HEK293T (cell line): ENCODE measurements around the gene RBM23.

Experiments used
- CTCF ChIA-PET: fragments of 350-600 bp; formaldehyde crosslinking; extraction: SDS; loops from one replicate; lab custom pipeline; 2021; ENCODE audit warnings: antibody characterized with exemption, inconsistent platforms; lab: Yijun Ruan, JAX
- POLR2A ChIA-PET: fragments of 350-600 bp; formaldehyde crosslinking; extraction: SDS; loops from one replicate; lab custom pipeline; 2020; ENCODE audit warnings: antibody characterized with exemption, inconsistent platforms; lab: Yijun Ruan, JAX
- DNase-seq: peaks from one replicate; pipeline ENCODE4 v3.0.0; 2012; ENCODE audit warnings: mixed read lengths; ENCODE audit errors: extremely low spot score
- ARNT ChIP-seq: fragments of 450-650 bp; IDR thresholded peaks from 2 replicates; pipeline ENCODE4 v1.6.1; 2017; ENCODE audit warnings: mild to moderate bottlenecking
- BHLHE40 ChIP-seq: fragments of 450-650 bp; IDR thresholded peaks from 2 replicates; pipeline ENCODE4 v1.6.1; 2016; ENCODE audit warnings: mild to moderate bottlenecking, moderate library complexity, borderline replicate concordance
- CTBP1 ChIP-seq: fragments of 450-650 bp; IDR thresholded peaks from 2 replicates; pipeline ENCODE4 v1.6.1; 2016; ENCODE audit warnings: borderline replicate concordance
- ELF4 ChIP-seq: fragments of 450-650 bp; IDR thresholded peaks from 2 replicates; pipeline ENCODE4 v1.6.1; 2017; ENCODE audit warnings: antibody characterized with exemption
- FOXA1 ChIP-seq: fragments of 450-650 bp; IDR thresholded peaks from 2 replicates; pipeline ENCODE4 v1.6.1; 2016; ENCODE audit warnings: mild to moderate bottlenecking
- FOXK2 ChIP-seq: fragments of 450-650 bp; IDR thresholded peaks from 2 replicates; pipeline ENCODE4 v1.6.1; 2016; ENCODE audit warnings: mild to moderate bottlenecking
- FOXM1 ChIP-seq: fragments of 450-650 bp; IDR thresholded peaks from 2 replicates; pipeline ENCODE4 v1.6.1; 2017; ENCODE audit warnings: mild to moderate bottlenecking, borderline replicate concordance
- HDGF ChIP-seq: fragments of 450-650 bp; IDR thresholded peaks from 2 replicates; pipeline ENCODE4 v1.6.1; 2017; ENCODE audit warnings: antibody characterized with exemption, borderline replicate concordance
- L3MBTL2 ChIP-seq: fragments of 450-650 bp; conservative IDR thresholded peaks from 2 replicates; pipeline ENCODE4 v1.6.1; 2016; ENCODE audit warnings: mild to moderate bottlenecking
- LEF1 ChIP-seq: fragments of 450-650 bp; IDR thresholded peaks from 2 replicates; pipeline ENCODE4 v1.6.1; 2017; ENCODE audit warnings: mild to moderate bottlenecking, borderline replicate concordance
- NFRKB ChIP-seq: fragments of 450-650 bp; IDR thresholded peaks from 2 replicates; pipeline ENCODE4 v1.6.1; 2016; ENCODE audit warnings: mild to moderate bottlenecking, moderate library complexity
- PKNOX1 ChIP-seq: fragments of 450-650 bp; IDR thresholded peaks from 2 replicates; pipeline ENCODE4 v1.6.1; 2016
- SP1 ChIP-seq: fragments of 450-650 bp; IDR thresholded peaks from 2 replicates; pipeline ENCODE4 v1.6.1; 2017
- SUZ12 ChIP-seq: fragments of 450-650 bp; IDR thresholded peaks from 2 replicates; pipeline ENCODE4 v1.6.1; 2016; ENCODE audit warnings: mild to moderate bottlenecking
- TARDBP ChIP-seq: fragments of 450-650 bp; IDR thresholded peaks from 2 replicates; pipeline ENCODE4 v1.6.1; 2016
- ZNF384 ChIP-seq: fragments of 450-650 bp; IDR thresholded peaks from 2 replicates; pipeline ENCODE4 v1.6.1; 2016

Gene RBM23

DNA sequence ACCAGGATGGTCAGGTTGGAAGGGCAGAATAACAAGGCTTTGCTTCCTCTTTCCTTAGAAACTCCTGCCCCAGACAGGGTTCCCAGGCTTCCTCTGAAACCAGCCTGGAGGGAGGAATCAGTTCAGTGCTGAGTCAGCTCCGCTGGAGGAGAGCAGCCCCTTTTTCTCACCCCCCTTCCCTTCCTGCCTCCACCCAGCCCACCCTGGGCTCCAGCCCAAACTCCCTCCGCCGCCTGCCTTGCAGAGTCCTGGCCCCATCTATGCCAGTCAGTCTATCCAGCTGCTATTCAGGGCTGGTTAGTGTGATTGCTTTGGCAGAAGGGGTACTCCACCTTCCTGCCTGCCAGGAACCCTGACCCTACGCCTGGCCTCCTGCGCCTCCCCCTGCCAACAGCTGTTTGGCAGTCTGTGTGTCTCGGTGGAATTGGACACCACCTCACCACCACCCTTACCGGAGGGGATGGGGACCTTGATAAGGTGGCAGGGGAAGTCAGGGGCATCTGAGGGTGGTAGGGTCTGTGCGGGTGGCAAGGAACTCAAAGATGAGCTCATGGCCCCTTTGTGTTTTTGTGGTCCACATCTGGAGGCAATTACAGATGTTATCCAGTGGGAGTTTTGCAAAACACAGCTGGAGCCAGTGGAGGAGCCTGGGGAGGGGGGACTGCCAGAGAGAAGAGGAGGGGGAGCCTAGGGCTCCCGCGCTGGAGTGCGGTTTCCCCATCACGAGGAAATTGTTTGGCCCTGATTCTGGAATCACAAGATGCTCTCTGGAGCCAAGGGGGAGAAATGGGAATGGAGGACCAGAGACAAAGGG lies 70.4 kb downstream of the RBM23 start:
- DNase-seq = peak; percentile 5
- TF ChIP-seq FOXK2 (no peak), ZNF384 (no peak), FOXA1 (no peak), SP1 (no peak), PKNOX1 (no peak), NFRKB (no peak)
- ChIA-PET CTCF (interaction anchor here (0.6 to 8.5 kb wide), 3 partner anchors 25 to 87 kb away, joined by 3 to 62 read pairs (median 3); no protein-coding TSS in a partner anchor), POLR2A (interaction anchor here (0.6 to 2.5 kb wide), 7 partner anchors 14 to 83 kb away, joined by 3 to 11 read pairs (median 3); no protein-coding TSS in a partner anchor)

DNA sequence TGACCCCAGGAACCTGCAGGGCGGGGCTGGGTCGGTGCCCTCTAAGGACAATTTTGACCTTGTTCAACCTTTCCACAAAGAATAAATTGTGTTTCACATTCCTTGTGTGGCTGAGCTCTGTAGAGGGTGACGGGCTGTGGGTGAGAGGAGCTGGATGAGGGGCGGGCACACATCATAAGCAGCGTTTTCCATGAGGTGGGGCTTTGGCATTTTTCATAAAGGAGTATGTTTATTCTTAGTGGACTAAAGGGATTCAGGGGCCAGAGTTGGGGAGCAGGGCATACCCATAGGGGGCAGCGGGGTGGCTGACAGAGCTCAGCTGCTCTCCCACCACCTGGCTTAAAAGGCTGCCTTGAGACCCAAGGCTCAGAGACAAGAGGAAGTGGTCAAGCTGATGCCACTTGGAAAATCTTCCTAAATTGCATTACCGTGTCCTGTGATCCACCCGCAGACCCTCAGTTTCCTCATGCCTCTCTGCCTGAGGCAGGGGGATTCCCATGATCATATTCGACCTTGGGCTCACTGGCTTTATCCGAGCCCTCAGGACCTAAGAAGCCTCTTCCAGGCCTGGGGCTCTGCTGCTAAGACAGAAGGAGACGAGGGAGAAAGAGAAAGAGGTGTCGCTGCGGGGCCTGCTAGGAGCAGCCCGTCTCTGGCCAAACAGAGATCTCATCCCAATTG lies 71.1 kb downstream of the RBM23 start:
- ChIA-PET POLR2A (interaction anchor here (2.5 kb wide), 1 partner anchor 17 kb away, joined by 11 read pairs; no protein-coding TSS in a partner anchor), CTCF (interaction anchor here (0.6 to 8.5 kb wide), 2 partner anchors 24 to 88 kb away, joined by 3 to 62 read pairs; no protein-coding TSS in a partner anchor)
- peak; percentile 3 for DNase-seq
- TF ChIP-seq ZNF384 (no peak), LEF1 (no peak), TARDBP (no peak), ARNT (no peak), NFRKB (no peak), FOXK2 (no peak), SUZ12 (no peak)

DNA sequence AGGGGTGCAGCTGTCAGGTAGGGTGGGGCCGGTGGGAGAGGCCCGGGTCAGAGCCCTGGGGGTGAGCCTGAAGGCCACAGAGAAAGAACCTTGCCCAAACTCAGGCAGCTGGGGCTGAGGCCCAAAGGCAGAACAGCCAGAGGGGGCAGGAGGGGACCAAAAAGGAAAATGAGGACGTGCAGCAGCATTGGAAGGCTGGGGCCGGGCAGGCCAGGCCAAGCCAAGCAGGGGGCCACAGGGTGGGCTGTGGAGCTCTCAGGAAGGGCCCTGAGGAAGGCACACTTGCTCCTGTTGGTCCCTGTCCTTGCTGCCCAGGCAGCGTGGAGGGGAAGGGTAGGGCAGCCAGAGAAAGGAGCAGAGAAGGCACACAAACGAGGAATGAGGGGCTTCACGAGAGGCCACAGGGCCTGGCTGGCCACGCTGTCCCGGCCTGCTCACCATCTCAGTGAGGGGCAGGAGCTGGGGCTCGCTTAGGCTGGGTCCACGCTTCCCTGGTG lies 72.1 kb downstream of the RBM23 start:
- CTCF ChIA-PET = no interaction called here
- POLR2A ChIA-PET = interaction anchor here (2.5 kb wide), 1 partner anchor 16 kb away, joined by 11 read pairs; no protein-coding TSS in a partner anchor
- DNase-seq = peak; percentile 4
- no peak for TF ChIP-seq SUZ12
- no peak for TF ChIP-seq FOXM1
- no peak for TF ChIP-seq PKNOX1
- TF ChIP-seq TARDBP = no peak
- no peak for TF ChIP-seq L3MBTL2
- TF ChIP-seq LEF1 = no peak
- TF ChIP-seq ARNT = no peak
- TF ChIP-seq SP1 = no peak
- TF ChIP-seq FOXK2 = no peak
- no peak for TF ChIP-seq FOXA1
- no peak for TF ChIP-seq BHLHE40
- TF ChIP-seq HDGF = no peak
- TF ChIP-seq CTBP1 = no peak
- TF ChIP-seq ELF4 = no peak
- no peak for TF ChIP-seq NFRKB

DNA sequence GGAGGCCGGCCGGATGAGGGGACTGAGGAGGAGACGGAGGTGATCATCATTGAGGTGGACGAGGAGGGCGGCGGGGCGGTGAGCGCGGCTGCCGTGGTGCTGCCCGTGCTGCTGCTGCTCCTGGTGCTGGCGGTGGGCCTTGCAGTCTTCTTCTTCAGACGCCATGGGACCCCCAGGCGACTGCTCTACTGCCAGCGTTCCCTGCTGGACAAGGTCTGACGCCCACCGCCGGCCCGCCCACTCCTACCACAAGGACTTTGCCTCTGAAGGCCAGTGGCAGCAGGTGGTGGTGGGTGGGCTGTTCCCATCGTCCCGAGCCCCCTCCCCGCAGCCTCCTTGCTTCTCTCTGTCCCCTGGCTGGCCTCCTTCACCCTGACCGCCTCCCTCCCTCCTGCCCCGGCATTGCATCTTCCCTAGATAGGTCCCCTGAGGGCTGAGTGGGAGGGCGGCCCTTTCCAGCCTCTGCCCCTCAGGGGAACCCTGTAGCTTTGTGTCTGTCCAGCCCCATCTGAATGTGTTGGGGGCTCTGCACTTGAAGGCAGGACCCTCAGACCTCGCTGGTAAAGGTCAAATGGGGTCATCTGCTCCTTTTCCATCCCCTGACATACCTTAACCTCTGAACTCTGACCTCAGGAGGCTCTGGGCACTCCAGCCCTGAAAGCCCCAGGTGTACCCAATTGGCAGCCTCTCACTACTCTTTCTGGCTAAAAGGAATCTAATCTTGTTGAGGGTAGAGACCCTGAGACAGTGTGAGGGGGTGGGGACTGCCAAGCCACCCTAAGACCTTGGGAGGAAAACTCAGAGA lies 72.9 kb downstream of the RBM23 start:
- DNase-seq = no peak
- ChIA-PET CTCF (no interaction called here), POLR2A (no interaction called here)
- no peak for TF ChIP-seq LEF1
- no peak for TF ChIP-seq FOXM1
- TF ChIP-seq FOXK2 = no peak

DNA sequence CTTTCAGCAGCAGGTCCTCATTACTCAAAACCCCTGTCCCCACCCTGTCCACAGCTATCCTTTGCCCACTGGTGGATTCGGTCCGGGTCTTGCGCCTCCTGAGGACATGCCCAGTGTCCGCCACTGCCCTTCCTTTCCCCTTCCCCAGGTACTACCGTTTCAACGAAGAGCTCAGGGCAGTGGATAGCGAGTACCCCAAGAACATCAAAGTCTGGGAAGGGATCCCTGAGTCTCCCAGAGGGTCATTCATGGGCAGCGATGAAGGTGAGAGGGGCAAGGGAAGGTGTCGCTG lies 73.9 kb downstream of the RBM23 start:
- ChIA-PET POLR2A (interaction anchor here (0.9 kb wide), 1 partner anchor 22 kb away, joined by 3 read pairs; no protein-coding TSS in a partner anchor), CTCF (no interaction called here)
- DNase-seq = peak; percentile 2
- TF ChIP-seq ZNF384 (no peak), FOXM1 (no peak), L3MBTL2 (no peak), FOXA1 (no peak), PKNOX1 (no peak), FOXK2 (no peak), SUZ12 (no peak), SP1 (no peak), ELF4 (no peak), LEF1 (no peak), TARDBP (no peak), NFRKB (no peak), ARNT (no peak), HDGF (no peak), BHLHE40 (no peak), CTBP1 (no peak)
